ENCODE data around the gene DEPDC1.

The DEPDC1 gene

DNA sequence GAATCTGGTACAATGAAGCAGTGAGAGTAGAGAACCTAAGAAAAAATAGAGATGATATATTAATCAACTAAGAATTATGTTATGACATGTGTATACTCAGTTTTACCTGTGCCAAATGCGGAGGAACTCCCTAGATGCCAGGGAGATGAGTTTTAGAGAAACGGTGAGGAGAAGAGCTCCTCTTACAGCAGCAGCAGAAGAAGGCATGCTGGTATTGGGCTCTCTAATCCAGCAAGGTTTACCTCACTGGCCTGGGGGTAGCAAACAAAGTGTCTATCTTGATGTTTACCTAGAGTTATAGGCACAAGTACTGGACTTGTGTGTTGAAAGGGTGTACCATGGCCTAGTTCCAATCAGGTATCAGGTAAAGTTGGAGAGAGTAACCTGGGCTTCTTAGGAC lies 28.9 kb upstream of the DEPDC1 start:
- H3K4me1 Mint-ChIP-seq: no peaks in the 10 kb centered on the region
- H3K27me3 Mint-ChIP-seq (ENCODE audit: low read depth, poor library complexity): no peaks in the 10 kb centered on the region
- no peak overlapping the region for H3K4me3 Mint-ChIP-seq
- no peaks in the 10 kb centered on the region for H3K36me3 Mint-ChIP-seq (ENCODE audit: low read depth)
- TF ChIP-seq, protein P1, sequence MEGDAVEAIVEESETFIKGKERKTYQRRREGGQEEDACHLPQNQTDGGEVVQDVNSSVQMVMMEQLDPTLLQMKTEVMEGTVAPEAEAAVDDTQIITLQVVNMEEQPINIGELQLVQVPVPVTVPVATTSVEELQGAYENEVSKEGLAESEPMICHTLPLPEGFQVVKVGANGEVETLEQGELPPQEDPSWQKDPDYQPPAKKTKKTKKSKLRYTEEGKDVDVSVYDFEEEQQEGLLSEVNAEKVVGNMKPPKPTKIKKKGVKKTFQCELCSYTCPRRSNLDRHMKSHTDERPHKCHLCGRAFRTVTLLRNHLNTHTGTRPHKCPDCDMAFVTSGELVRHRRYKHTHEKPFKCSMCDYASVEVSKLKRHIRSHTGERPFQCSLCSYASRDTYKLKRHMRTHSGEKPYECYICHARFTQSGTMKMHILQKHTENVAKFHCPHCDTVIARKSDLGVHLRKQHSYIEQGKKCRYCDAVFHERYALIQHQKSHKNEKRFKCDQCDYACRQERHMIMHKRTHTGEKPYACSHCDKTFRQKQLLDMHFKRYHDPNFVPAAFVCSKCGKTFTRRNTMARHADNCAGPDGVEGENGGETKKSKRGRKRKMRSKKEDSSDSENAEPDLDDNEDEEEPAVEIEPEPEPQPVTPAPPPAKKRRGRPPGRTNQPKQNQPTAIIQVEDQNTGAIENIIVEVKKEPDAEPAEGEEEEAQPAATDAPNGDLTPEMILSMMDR (IDR thresholded peaks at IDR 0.05): no peak
- DNase-seq: no peak
- no peaks in the 10 kb centered on the region for H3K9me3 Mint-ChIP-seq
- H3K27ac Mint-ChIP-seq: no peak overlapping the region

DNA sequence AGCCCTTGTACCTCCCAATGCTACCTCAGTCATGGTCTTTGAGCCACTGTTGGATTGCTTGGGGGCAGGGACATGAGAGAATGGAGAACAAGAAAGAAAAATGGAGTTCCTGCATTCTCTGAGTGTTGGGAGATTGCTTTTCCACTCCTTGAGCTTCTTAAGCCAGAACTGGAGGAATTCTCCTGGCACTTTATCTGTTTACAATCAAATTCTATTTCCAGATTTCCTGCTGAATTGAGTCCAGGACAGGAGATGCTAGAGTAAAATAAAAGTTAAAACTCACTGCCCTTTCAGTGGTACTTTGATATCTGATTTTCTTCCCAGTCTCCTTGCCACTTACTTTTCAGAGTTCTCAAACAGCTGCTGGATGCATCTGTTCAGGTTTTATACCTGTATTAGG lies 24.4 kb upstream of the DEPDC1 start:
- Mint-ChIP-seq H3K27me3 (ENCODE audit: low read depth, poor library complexity) (no peaks in the 10 kb centered on the region), H3K9me3 (no peaks in the 10 kb centered on the region), H3K4me1 (no peaks in the 10 kb centered on the region), H3K36me3 (ENCODE audit: low read depth) (no peaks in the 10 kb centered on the region), H3K27ac (no peak overlapping the region), H3K4me3 (no peak overlapping the region)
- DNase-seq: no peak
- TF ChIP-seq, protein P1 (IDR thresholded peaks at IDR 0.05): no peak

DNA sequence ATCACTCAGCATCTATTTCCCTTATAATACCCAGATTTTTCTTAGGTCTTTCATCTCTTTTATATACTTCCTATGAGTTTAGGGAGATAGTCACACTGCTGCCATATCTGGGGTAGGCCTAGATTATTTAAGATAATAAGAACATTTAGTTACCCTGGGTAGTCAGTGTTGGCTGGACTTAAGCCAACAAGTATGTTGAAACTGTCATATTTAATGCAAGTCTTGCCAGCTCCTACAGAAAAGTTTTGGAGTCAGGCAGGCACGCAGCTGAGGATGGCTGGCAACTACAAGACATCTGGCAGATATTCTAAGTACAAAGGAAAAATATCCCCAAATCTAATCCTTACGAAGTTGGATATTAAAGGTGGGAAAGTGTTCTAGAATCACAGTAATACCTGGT lies 19.2 kb upstream of the DEPDC1 start:
- TF ChIP-seq, protein P1 (IDR thresholded peaks at IDR 0.05): no peak
- H3K27me3 Mint-ChIP-seq (ENCODE audit: low read depth, poor library complexity): no peaks in the 10 kb centered on the region
- no peaks in the 10 kb centered on the region for H3K36me3 Mint-ChIP-seq (ENCODE audit: low read depth)
- H3K4me3 Mint-ChIP-seq: no peak overlapping the region
- H3K27ac Mint-ChIP-seq: no peak overlapping the region
- no peak for DNase-seq
- H3K4me1 Mint-ChIP-seq: no peaks in the 10 kb centered on the region
- peaks cover 6% of the 10 kb centered on the region for H3K9me3 Mint-ChIP-seq

DNA sequence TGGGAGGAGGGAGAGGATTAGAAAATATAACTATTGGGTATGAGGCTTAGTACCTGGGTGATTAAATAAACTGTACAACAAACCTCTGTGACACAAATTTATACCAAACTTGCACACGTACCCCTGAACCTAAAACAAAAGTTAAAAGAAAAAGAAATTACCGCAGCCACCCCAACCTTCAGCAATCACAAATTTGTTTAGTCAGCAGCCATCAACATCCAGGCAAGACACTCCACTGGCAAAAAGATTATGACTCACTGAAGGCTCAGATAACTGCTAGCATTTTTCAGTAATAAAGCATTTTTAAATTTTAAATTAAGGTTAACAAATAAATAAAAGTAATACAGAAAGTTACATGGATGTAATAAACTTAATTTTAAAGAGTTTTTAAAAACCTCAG lies 14.4 kb upstream of the DEPDC1 start:
- no peak for DNase-seq
- no peaks in the 10 kb centered on the region for H3K27me3 Mint-ChIP-seq (ENCODE audit: low read depth, poor library complexity)
- no peak overlapping the region for H3K4me3 Mint-ChIP-seq

DNA sequence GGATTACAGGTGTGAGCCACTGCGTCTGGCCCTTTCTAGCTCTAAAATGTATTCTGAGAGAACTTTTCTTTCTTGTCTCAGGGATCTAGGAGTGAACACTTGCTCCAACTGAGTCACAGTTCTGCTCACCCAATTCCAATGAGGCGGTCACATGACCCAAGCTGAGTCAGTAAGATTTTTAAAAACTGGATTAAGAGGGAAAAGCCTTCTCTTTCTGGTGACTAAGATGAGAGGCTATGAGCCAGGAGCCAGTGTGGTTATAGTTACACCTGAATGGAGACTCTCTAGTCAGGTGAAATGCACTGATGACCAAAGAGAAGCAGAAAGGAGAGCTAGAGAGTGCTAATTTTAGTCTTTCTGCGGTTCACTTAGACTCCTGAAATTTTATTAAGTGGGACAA lies 9.5 kb upstream of the DEPDC1 start:
- DNase-seq: no peak
- Mint-ChIP-seq H3K4me1 (no peaks in the 10 kb centered on the region), H3K36me3 (ENCODE audit: low read depth) (no peaks in the 10 kb centered on the region), H3K27ac (no peak overlapping the region), H3K27me3 (ENCODE audit: low read depth, poor library complexity) (peaks cover 3% of the 10 kb centered on the region), H3K9me3 (peaks cover 48% of the 10 kb centered on the region), H3K4me3 (no peak overlapping the region)
- TF ChIP-seq, protein P1 (IDR thresholded peaks at IDR 0.05): no peak

More for the DNA sequence above, 14.4 kb upstream of the DEPDC1 start:
- Mint-ChIP-seq H3K4me1 (no peaks in the 10 kb centered on the region), H3K27ac (no peak overlapping the region), H3K9me3 (peaks cover 10% of the 10 kb centered on the region), H3K36me3 (ENCODE audit: low read depth) (no peaks in the 10 kb centered on the region)
- TF ChIP-seq, protein P1 (IDR thresholded peaks at IDR 0.05): no peak

DNA sequence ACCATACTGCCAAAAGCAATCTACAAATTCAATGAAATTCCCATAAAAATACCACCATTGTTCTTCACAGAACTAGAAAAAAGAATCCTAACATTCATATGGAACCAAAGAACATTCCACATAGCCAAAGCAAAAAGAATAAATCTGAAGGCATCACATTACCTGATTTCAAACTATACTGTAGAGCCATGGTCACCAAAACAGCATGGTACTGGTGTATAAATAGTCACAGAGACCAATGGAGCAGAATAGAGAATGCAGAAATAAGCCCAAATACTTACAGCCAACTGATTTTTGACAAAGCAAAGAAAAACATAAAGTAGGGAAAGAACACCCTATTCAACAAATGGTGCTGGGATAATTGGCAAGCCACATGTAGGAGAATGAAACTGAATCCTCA lies 6.2 kb upstream of the DEPDC1 start:
- Mint-ChIP-seq H3K4me3 (no peak overlapping the region), H3K4me1 (no peaks in the 10 kb centered on the region), H3K27ac (no peak overlapping the region), H3K9me3 (peaks cover 58% of the 10 kb centered on the region), H3K27me3 (ENCODE audit: low read depth, poor library complexity) (peaks cover 3% of the 10 kb centered on the region), H3K36me3 (ENCODE audit: low read depth) (no peaks in the 10 kb centered on the region)
- TF ChIP-seq, protein P1 (IDR thresholded peaks at IDR 0.05): no peak
- no peak for DNase-seq

Measured in nephron progenitor cell (in vitro differentiated cells).